GM18861 (cell line): ENCODE data around the gene CIB1.

ENCODE experiments used
- ATAC-seq: cut with Tn5 transposase; IDR thresholded peaks from one replicate; pipeline ENCODE4 v1.9.1; 2021; ENCODE audit not compliant: unreplicated experiment

CIB1 gene

DNA sequence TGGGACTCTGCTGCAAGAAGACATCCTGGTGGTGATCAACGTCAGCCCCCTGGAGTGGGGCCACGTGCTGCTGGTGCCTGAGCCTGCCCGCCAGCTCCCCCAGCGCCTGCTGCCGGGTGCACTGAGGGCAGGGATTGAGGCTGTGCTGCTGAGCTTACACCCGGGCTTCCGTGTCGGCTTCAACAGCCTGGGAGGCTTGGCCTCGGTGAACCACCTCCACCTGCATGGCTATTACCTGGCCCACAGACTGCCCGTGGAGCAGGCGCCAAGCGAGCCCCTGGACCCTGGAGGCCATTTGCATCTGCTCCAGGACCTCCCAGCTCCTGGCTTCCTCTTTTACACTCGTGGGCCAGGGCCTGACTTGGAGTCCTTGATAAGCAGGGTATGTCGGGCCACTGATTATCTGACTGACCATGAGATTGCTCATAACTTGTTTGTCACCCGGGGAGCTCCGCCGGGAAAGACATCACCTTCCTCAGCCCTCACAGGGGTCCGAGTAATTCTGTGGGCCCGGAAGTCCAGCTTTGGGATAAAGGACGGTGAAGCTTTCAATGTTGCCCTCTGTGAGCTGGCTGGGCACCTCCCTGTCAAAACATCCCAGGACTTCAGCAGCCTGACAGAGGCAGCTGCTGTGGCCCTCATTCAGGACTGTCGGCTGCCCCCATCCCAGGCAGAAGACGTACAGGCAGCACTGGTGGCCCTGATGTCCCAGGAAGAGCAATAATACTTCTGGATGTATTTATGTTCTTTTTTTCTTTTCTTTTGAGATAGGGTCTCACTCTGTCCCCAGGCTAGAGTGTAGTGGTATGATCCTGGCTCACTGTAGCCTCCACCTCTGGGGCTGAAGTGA lies 7.8 kb upstream of the CIB1 start:
- ATAC-seq, result no peak

DNA sequence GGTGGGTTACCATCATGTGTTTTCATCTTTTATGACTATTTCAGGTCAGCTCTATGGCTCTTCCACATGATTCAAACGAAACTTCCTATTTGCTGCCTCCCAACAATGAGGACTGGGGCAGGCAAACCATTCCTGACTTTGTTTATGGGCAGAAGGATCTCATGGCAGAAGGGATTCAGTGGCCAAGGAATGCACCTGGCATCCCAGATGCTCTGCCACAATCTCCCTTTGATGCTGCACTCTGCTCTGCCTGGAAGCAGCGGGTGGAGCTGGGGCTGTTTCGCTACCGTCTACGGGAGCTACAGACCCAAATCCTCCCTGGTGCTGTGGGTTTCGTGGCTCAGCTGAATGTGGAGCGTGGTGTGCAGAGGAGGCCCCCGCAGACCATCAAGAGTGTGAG lies 7.1 kb upstream of the CIB1 start:
- ATAC-seq, result no peak

DNA sequence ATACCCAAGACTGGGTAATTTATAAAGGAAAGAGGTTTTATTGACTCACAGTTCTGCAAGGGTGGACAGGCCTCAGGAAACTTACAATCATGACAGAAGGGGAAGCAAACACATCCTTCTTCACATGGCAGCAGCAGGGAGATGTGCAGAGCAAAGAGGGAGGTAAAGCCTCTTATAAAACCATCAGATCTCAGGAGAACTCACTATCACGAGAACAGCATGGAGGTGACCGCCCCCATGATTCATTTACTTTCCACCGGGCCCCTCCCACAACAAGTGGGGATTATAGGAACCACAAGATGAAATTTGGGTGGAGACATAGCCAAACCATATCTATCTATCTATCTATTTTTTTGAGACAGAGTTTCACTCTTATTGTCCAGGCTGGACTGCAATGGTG lies 5.6 kb upstream of the CIB1 start:
- ATAC-seq, result no peak

DNA sequence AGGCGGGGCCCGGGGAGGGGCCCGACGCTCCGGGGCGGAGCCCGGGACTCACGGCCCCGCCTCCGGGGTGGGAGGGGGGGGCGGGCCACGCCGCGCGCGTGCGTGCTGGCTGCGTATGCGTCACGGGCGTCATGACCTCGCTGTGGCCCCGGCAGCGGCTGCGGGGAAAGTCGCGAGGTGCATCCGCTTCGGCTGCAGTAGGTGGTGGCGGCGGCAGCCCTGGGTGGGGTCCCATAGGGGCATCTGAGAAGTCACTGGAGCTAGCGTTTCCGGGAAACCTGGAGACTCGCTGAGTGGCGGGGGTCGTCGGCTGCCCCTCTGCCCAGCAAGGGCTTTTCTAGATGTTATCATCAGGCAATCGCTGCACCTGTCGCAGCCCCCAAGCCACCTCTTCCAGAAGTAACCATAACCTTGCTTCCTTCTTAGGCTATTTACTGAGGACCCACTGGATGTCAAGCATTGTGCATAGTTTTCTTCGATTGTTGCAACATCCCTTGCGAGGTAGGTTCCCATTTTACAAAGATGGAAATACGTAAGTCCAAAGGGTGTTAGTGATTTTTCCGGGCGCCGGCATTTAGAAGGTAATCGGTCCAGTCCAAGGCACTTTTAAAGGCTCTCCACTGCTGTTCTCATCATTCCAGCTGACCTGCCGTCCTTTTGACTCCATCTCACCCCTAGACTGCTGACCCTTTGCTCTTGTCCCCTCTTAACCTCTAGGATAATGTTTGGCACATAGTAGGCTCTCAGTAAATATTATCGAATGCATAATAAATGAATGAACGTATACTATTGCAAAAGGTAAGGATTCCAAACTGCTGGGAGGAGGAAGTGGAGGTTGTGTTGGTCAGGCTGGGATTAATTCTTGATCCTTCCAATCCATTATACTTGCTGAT lies 601 bp upstream of the CIB1 start, which contains the start of gene GDPGP1:
Gene GDPGP1, plus strand, starts transcription at position 114 of the 893 bp plus-strand sequence. CDS start 6,700 bp downstream, outside the sequence.
- ATAC-seq, result peak; percentile 57

GRCh38 chr15:90232941-90233386 lies 777 bp downstream of the CIB1 start:
- peak; percentile 1 for ATAC-seq

DNA sequence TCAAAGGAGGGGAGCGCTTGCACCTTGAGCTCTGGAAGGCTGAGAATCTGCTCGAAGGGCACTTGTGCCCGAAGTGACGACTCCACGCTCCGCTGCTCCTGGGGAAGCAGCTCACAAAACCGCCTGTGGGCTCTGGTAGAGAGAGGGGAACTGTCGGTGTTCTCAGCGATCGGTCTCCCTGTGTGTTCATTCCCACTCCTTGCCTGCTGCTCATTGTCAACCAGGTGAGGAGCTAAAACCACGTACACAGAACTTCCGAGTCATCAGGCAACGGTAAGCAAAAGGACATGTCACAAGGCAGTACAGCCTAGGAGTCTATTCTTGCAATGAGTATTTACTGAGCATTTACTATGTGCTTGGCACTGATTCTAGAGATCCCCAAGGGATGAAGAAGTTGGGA lies 1.5 kb downstream of the CIB1 start:
- ATAC-seq, result no peak

DNA sequence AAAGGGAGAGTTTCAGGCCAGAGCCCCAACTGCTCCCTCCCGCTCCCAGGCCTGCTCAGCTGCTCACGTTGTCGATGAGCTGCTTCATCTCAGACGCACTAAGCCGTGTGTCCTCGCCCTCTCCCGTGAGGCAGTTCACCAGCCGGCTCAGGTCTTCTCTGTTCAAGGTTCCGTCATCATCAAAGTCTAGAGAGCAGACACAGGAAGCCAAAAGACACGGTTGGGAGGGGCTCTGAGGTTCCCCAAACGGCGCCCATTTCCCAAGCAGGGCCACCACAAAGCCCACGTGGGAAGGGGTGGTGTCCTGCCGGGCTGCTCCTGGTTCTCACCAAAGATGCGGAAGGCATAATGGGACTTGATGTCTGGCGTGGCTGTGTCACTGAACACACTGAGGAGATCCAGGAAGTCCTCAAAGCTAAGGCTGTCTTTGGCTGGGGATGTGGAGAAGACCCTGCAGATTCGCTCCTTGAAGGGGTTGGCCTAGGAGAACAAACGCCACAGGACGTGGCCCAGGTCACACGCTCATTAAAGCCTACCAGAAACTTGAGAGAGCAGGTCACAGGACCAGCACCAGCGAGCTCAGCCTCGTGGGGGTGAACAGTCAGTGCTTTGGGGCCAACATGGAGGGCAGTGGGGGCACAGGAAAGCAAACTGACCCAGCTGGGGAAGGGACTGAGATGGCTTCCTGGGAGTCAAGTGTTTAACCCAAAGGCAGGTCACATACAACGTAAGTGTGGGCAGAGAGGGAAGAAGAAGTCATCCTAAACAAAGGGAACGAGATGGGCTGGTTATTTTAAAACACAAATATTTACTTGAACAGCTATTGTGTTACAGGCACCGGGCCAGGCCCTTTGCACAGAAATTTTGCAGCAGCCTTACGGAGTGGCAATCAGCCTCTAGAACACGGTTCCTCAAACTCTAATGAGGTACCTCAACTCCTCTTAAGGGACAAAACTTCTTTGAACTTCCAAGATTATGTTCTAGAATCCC lies 2.4 kb downstream of the CIB1 start:
- ATAC-seq, result no peak

- no peak for ATAC-seq
Measured at GRCh38 chr15:90230610-90231009, 3.1 kb downstream of the CIB1 start.

DNA sequence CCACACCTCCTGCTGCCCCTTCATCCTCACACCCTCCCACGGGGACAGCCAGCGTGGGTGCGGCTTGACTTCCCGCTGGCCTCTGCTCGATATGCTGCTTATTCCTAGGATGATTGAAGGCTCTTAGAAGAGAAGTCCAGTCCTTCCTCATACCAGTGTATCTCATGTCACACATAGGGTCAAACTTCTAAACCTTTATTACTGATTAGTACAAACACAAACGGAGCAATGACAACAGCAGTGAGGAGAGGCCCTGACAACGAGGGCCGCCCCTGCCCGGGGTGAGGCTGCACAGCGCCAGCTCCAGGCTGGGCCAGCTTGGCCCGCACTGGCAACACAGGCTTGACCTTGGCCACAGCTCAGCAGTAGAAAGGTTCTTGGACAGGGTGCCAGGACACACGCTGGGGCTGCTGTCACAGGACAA lies 3.7 kb downstream of the CIB1 start:
- ATAC-seq, result no peak

GRCh38 chr15:90228960-90229359 lies 4.8 kb downstream of the CIB1 start:
- ATAC-seq, result no peak

DNA sequence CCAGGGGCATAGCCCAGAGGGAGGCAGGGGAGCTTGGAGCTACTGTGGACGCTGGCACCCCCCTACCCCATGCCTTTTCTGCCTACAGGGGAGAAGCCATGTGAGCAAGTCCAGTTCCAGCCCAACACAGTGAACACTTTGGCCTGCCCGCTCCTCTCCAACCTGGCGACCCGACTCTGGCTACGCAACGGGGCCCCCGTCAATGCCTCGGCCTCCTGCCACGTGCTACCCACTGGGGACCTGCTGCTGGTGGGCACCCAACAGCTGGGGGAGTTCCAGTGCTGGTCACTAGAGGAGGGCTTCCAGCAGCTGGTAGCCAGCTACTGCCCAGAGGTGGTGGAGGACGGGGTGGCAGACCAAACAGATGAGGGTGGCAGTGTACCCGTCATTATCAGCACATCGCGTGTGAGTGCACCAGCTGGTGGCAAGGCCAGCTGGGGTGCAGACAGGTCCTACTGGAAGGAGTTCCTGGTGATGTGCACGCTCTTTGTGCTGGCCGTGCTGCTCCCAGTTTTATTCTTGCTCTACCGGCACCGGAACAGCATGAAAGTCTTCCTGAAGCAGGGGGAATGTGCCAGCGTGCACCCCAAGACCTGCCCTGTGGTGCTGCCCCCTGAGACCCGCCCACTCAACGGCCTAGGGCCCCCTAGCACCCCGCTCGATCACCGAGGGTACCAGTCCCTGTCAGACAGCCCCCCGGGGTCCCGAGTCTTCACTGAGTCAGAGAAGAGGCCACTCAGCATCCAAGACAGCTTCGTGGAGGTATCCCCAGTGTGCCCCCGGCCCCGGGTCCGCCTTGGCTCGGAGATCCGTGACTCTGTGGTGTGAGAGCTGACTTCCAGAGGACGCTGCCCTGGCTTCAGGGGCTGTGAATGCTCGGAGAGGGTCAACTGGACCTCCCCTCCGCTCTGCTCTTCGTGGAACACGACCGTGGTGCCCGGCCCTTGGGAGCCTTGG lies 5.6 kb downstream of the CIB1 start:
- ATAC-seq, result no peak

- no peak for ATAC-seq
Measured at GRCh38 chr15:90227336-90227735, 6.4 kb downstream of the CIB1 start.

DNA sequence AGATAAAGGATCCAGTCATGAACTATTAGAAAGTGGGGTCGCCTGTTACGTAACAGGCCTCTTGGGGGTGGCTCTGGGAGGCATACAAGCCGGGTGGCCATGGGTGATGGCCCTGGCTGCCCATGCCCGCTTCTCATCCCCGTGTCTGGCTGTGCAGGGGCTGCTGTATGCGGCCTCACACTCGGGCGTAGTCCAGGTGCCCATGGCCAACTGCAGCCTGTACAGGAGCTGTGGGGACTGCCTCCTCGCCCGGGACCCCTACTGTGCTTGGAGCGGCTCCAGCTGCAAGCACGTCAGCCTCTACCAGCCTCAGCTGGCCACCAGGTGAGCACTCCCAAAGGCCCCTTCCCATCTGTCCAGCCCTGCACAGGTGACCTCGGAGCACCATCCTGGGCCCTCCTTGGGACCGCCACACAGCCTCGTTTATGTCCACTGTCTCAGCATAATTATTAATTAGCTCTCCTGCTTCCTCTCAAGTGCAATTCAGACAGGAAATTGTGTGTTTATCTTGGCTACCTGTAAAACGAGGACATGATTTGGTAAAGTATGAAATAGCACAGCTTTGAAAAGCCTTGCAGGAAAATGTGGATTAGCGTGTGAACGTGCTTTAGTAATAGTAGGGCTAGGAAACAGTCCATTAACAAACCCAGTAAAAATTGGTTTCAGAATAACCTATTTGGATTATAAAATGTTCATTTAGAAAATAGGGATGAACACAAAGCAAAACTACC lies 8.1 kb downstream of the CIB1 start:
- ATAC-seq, result no peak

DNA sequence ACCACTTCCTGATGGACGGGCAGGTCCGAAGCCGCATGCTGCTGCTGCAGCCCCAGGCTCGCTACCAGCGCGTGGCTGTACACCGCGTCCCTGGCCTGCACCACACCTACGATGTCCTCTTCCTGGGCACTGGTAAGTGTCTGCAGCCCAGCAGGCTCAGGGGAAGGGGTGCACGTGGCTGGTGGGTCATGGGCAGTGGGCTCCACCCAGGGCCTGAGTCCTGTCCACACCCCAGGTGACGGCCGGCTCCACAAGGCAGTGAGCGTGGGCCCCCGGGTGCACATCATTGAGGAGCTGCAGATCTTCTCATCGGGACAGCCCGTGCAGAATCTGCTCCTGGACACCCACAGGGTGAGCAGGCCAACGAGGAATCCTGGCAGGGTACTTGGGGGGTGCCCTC lies 8.7 kb downstream of the CIB1 start:
- no peak for ATAC-seq

DNA sequence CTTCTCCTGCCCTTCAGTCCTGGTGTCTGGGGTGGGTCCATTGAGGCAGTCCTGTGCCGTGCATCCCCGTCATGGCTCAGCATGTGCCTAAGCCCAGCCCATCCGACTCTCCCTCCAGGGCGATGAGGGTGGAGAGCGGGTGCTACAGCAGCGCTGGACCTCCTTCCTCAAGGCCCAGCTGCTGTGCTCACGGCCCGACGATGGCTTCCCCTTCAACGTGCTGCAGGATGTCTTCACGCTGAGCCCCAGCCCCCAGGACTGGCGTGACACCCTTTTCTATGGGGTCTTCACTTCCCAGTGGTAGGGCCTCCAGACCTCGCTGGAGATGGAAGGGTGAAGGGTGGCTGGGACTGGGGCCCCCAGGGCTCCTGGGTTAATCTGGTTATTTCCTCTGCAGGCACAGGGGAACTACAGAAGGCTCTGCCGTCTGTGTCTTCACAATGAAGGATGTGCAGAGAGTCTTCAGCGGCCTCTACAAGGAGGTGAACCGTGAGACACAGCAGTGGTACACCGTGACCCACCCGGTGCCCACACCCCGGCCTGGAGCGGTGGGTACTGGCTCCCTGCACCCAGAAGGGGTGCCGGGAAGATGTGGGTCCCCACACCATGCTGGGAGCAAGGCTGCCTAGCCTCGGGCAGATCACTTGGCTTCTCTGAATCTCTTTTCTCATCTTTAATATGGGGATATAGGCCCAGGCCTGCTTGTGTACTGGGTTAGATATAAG lies 10.1 kb downstream of the CIB1 start:
- ATAC-seq, result no peak

GRCh38 chr15:90222547-90222946 lies 11.2 kb downstream of the CIB1 start:
- no peak for ATAC-seq

DNA sequence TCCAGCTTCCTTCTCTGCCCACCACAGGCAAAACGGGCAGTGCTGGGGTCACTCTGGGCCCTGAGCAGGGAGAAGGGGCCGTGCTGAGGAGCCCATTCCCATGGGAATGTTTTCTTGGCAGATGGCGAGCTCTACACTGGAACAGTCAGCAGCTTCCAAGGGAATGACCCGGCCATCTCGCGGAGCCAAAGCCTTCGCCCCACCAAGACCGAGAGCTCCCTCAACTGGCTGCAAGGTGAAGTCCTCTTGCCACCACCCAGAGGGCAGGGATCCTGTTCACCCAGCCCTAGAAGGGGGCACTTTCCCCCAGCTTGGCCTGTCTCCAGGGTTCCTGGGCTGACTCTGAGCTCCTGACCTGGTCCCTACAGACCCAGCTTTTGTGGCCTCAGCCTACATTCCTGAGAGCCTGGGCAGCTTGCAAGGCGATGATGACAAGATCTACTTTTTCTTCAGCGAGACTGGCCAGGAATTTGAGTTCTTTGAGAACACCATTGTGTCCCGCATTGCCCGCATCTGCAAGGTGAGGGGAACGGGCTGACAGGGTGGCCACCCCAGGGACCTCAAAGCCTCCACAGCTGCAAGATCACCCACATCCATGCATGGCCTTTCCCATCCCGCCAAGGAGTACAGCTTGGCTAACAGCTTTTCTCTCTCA lies 12.4 kb downstream of the CIB1 start:
- ATAC-seq, result no peak
